T-helper 1 cell treated with Interleukin-12 subunit alpha and Interleukin-12 subunit beta and Interleukin-4 antibody, amounts not matched to agents 30 μg/mL and 1 μg/mL, for 36 hours (primary cell): ENCODE data around the gene SLC22A4.

Experiments used
- H3K27ac Mint-ChIP-seq: one replicate; pipeline ENCODE4 v1.8.0; 2021; ENCODE audit warnings: mild to moderate bottlenecking, mixed read lengths
- H3K27me3 Mint-ChIP-seq: one replicate; pipeline ENCODE4 v1.8.0; 2021; ENCODE audit warnings: low read depth, mixed read lengths
- H3K36me3 Mint-ChIP-seq: one replicate; pipeline ENCODE4 v1.8.0; 2021; ENCODE audit warnings: low read depth, mixed read lengths
- H3K4me1 Mint-ChIP-seq: one replicate; pipeline ENCODE4 v1.8.0; 2021; ENCODE audit warnings: low read depth, mixed read lengths
- H3K4me3 Mint-ChIP-seq: one replicate; pipeline ENCODE4 v1.8.0; 2021; ENCODE audit warnings: mild to moderate bottlenecking, moderate library complexity, mixed read lengths
- H3K9me3 Mint-ChIP-seq: one replicate; pipeline ENCODE4 v1.8.0; 2021; ENCODE audit warnings: mixed read lengths

SLC22A4 gene

DNA sequence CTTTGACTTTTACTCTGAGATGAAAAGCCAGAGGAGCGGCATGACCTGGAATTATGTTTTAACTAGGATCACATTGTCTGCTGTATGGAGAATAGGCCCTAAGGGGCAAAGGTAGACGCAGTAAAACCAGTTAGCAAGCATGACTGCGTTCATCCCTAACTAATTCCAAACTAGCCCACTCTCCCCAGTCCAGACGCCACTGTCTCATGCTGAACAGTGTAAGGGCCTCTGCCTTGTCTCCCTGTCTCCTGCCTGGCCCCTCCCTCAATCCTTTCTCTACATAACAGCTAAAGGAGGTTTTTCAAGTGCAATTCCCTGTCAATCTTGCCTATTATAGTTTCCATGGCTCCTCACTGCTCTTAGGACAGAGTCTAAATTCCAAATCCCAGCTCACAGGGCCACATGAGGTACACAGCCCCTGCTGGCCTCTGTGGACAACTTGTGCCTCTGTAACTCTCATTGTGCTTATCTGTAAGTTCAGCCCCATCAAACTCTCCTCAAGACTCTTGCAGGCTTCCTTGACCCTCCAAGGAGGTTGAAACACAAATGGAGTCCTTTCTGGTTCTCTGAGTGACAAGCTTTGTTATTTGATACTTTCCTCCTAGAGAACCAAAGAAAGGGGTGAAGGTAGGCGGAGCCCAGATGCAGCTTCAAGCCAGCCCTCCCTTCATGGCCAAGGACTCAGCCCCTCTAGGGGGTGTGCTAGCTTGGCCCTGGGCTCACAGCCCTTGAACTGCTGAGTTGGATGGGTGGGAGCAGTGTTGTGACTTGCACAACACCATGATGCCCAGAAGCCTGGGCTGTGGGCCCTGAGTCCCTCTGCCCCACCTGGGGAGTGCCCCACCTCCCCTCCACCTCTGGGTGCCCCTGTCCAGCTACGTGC, 16.0 kb upstream of the SLC22A4 start:
- Mint-ChIP-seq H3K36me3 (no peaks in the 10 kb centered on the region), H3K27me3 (peaks cover 26% of the 10 kb centered on the region), H3K4me1 (peaks cover 5% of the 10 kb centered on the region), H3K4me3 (no peak overlapping the region), H3K9me3 (no peaks in the 10 kb centered on the region), H3K27ac (no peak overlapping the region)

DNA sequence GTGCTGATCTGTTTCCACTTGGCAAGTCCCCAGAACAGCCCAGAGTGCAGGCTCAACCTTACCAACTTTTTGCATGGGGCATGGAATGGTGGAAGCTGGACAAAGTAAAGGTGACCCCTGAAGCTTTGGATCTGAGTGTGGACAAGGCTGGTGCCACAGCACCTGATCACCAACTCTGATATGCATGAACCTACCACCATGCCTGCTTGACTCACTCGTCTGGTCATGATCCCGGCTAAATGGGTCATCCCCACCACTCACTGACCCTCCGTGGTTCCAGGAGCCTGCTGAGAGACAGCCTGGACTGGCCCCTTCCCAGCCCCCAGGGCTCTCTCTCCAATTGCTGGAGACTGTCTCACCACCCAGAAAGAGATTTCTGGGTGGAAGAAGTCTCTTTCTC, 14.4 kb upstream of the SLC22A4 start:
- Mint-ChIP-seq H3K36me3 (no peaks in the 10 kb centered on the region), H3K27ac (no peak overlapping the region), H3K9me3 (no peaks in the 10 kb centered on the region), H3K4me1 (no peaks in the 10 kb centered on the region), H3K4me3 (no peak overlapping the region), H3K27me3 (peaks cover 12% of the 10 kb centered on the region)

DNA sequence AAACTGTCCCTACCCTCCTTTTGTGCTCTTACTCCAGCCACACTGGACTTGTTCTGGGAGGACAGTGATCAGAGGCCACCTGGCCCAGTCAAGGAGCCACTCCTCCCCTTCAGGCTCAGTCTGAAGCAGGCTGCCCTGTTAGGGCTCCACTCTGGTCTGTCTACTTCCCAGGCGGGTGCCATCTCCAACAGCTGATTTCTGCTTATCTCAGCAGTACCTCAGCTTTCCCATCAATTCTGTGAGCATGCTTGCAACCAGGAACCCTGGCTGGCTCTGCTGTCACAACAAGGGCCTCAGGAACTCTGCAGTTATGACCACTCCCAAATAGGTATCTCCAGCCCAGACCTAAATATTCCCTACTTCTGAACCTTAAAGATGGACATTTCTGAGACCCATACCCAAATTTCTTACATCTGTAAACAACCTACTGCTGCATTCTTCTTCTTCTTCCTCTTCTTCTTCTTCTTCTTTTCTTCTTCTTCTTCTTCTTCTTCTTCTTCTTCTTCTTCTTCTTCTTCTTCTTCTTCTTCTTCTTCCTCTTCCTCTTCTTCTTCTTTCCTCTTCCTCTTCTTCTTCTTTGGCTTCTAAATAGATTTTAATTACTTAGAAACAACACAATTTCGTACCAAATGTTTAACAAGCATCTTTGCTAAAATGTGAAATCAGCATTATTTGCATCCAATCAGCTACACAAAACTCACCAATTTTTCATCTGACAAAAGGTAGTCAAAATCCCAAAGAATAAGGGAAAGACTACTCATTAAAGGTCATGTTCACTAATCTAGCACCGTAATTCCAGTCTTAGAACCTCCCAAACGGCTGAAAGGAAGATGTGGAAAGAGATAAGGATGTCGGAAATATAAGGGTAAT, 13.6 kb upstream of the SLC22A4 start:
- Mint-ChIP-seq H3K27me3 (peaks cover 11% of the 10 kb centered on the region), H3K4me3 (no peak overlapping the region), H3K36me3 (no peaks in the 10 kb centered on the region), H3K9me3 (no peaks in the 10 kb centered on the region), H3K4me1 (no peaks in the 10 kb centered on the region), H3K27ac (no peak overlapping the region)

DNA sequence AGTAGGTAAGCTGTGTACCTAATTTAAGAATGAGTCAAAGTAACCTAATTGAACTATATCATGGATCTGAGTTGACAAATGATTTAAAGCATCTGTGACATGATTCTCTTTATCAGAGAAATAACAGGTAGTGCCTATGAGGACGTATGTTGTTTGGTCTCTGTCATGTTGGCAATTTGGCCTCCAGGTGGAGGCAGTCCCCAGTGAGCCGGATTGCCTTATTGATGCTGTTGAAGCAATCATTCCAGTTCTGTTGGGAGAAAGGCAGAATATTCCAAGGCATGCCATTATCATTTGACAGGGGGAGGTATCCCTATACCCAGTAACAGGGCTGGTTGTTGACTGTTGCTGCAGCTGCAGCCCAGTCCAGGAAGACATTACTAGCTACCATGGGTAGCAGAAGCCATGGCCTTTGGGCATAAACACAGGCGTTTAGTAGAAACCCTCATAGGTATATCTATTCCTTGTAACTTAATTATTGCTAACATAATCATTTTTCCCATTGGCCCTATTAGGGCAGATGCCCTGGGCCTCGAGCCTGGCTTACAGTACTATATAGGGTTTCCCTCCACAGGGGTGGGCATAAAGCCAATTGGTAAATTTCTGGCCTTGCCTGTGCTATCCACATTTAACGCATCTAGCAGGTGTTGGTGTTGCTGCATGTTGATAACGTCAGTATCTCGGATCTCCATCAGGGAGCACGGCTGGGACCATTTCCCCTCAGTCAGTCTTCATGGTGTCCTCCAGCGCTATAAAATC, 12.2 kb upstream of the SLC22A4 start:
- no peaks in the 10 kb centered on the region for H3K4me1 Mint-ChIP-seq
- H3K36me3 Mint-ChIP-seq = no peaks in the 10 kb centered on the region
- H3K4me3 Mint-ChIP-seq = no peak overlapping the region
- no peak overlapping the region for H3K27ac Mint-ChIP-seq
- no peaks in the 10 kb centered on the region for H3K9me3 Mint-ChIP-seq
- H3K27me3 Mint-ChIP-seq = peaks cover 11% of the 10 kb centered on the region

DNA sequence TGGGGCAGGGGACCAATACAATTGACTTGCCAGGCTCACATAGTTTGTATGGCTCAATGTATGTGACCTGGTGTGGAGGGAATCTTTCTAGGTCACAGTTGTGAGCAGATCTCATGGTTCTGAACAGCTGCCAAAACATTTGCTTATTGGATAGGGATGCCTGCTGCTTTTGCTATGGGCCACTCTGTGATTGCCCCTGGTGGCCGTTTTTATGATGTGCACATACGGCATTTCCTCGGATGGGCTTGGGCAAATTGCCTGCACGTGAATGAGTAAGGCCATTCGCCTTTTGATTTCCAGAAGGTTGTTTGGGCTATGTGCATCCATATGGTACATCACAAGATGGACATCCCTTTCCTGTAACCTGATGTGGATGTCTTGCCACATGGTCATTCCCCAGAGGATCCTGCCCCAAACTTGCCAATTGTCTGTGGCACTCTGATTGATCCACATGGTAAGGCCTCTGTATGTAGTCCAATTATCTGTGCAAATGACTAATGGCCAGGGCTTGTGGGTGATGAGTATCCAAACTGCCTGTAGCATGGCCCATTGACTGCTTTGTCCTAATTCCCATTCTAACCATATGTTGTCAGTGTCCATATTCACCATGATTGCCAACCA, 10.7 kb upstream of the SLC22A4 start:
- H3K27me3 Mint-ChIP-seq = peaks cover 11% of the 10 kb centered on the region
- H3K36me3 Mint-ChIP-seq = no peaks in the 10 kb centered on the region
- no peaks in the 10 kb centered on the region for H3K4me1 Mint-ChIP-seq
- H3K27ac Mint-ChIP-seq = no peak overlapping the region
- H3K9me3 Mint-ChIP-seq = no peaks in the 10 kb centered on the region
- no peak overlapping the region for H3K4me3 Mint-ChIP-seq

DNA sequence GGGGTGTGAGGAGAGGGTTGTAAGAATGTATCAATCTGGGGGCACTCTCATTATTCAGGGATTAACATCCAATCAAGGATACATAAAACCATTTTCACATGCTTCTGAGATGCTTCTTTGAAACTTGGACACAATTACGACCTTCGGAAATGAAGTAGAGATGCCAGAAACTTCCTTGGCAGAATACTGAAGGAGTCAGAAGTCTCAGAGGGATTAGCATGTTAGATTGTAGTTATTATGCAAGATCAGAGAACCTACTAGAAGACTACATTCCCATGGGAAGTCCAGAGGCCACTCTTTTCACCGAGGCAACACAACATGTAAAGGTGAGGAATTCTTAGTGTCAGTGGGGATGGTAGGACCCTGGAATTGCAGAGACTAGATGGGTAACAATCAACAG, 5.1 kb upstream of the SLC22A4 start:
- Mint-ChIP-seq H3K27me3 (peaks cover 9% of the 10 kb centered on the region), H3K4me3 (no peak overlapping the region), H3K36me3 (no peaks in the 10 kb centered on the region), H3K27ac (no peak overlapping the region), H3K4me1 (peaks cover 6% of the 10 kb centered on the region), H3K9me3 (no peaks in the 10 kb centered on the region)

DNA sequence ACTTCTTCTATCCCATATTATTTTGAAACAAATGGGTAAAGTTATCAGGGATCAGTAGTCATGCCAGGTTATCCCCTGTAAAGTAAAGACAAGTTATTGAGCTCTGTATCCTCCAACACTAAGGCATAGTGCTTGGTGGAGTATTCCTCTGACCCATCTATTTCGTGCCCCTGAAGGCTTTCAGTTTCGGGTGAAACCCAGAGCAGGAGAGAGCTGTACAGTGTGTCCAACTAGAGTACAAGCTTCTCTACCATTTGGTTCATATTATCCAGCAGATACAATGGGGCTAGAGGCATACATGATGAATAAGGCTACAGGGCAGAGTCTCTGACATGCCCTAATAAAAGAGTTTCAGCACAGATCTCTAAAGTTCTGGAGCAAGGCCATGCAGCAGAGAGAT, 3.2 kb upstream of the SLC22A4 start:
- H3K9me3 Mint-ChIP-seq = no peaks in the 10 kb centered on the region
- H3K27me3 Mint-ChIP-seq = peaks cover 9% of the 10 kb centered on the region
- peaks cover 21% of the 10 kb centered on the region for H3K4me1 Mint-ChIP-seq
- H3K4me3 Mint-ChIP-seq = no peak overlapping the region
- no peaks in the 10 kb centered on the region for H3K36me3 Mint-ChIP-seq
- no peak overlapping the region for H3K27ac Mint-ChIP-seq

DNA sequence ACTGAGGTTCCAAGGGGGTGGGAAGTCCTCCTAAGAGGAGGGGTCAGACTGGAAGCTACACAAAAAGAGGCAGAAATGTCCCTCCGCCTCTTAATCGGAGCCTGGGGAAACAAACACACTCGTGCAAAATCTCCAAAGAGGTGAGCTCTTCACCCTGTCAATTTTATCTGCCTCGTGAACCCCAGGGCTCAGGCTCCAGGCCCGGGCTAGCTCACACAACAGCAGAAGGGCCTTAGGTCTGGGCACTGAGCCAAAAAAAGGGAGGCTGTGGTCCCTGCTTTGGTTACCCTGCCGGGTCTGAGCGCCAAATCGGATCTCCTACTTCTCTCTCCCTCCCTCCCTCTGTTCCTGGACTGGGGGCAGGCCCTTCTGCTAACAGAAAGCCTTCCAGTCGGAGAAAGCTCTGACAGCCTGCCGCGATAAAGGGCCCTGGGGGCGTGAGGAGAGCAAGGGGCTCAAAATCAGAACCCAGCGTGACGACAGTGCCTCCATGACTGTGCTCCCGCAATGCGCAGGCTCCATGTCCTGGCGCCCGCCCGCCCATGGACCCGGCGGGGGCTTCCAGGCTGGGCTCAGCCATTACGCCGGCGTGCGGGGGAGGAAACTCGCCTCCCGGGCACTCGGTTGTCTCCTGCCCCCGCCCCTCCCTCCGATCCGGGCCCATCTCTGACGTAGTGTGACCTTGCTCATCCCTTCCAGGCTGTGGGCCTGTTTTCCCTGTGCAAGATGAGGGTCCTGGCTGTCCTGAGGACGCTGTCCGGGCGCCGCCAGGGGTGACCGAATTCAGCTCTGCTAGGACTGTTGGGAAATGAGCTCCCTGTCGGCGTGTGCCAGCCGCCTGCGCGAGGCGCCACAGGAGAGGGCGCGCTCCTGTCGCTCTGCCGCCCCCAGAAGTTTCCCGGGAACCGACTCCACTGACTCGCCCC, 865 bp upstream of the SLC22A4 start:
- H3K27ac Mint-ChIP-seq = peak overlapping the region; percentile 41
- H3K27me3 Mint-ChIP-seq = peaks cover 9% of the 10 kb centered on the region

DNA sequence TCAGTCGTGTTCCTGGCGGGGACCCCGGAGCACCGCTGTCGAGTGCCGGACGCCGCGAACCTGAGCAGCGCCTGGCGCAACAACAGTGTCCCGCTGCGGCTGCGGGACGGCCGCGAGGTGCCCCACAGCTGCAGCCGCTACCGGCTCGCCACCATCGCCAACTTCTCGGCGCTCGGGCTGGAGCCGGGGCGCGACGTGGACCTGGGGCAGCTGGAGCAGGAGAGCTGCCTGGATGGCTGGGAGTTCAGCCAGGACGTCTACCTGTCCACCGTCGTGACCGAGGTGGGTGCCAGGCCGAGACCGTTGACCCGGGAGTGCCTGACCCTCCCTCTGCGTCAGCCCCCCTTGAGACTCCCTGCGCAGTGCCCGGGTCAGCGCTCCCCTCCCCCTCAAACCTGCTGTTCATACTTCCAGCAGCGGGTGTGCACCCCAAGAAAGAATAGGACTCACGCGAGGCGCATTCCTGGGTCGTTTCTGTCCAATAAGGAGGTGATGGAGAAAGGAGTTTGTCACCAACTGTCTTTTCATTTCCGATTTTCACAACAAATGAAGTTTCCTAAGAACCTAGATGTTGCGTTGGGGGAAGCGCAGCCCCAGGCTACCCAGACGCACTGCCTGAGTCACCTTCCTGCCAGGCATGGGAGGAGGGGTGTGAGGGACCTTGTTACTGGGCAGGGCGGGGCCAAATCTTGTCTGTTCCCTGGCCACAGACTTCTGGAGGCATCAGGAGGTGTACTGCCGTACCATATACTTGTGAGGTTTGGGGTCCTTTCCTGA, 722 bp downstream of the SLC22A4 start:
- peak overlapping the region; percentile 63 for H3K27ac Mint-ChIP-seq
- H3K4me3 Mint-ChIP-seq = peak overlapping the region; percentile 90
- peaks cover 26% of the 10 kb centered on the region for H3K4me1 Mint-ChIP-seq
- H3K9me3 Mint-ChIP-seq = no peaks in the 10 kb centered on the region
- H3K27me3 Mint-ChIP-seq = peaks cover 9% of the 10 kb centered on the region
- no peaks in the 10 kb centered on the region for H3K36me3 Mint-ChIP-seq

More for the DNA sequence above, 865 bp upstream of the SLC22A4 start:
- Mint-ChIP-seq H3K4me1 (peaks cover 25% of the 10 kb centered on the region), H3K4me3 (peak overlapping the region; percentile 90), H3K36me3 (no peaks in the 10 kb centered on the region), H3K9me3 (no peaks in the 10 kb centered on the region)

DNA sequence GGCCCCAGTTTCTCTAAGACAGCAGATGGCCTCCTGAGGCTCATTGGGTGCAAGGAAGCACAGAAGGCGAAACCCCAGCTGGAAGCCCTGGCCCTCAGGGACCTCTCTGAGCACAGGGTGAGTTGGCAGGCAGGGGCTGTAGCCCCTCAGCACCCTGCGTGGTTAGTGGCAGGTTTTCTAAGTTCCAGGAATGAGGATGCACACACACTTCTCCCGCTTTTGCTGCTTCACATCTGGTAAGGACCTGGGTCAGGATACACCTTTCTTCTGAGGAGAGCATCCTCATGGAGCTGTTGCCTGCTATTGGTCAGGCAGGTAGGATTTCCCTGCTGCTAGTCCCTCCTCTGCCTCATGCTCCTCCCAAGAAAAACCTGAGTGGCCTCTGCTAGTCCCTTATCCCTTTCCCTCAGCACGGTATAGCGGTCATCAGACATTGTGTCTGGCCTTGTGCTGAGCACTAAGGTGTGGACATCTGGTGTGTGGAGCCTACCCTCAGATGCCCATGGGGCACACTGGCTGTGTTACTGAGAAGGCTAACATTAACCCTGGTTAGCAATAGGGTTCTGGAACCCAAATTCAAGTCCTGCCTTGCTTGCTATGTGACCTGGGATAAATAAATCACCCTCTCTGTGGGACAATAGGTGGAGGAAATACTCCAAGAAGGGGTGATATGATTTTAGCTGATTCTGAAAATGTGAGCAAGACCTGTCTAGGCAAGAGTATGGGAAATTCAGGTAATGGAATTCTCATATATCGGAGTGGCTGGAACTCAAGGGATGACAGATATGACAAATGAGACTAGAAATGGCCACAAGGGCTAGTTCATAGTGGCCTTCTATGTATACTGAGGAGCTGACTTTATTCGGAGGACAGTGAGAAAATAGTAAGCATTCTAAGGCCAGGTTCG, 1.6 kb downstream of the SLC22A4 start:
- Mint-ChIP-seq H3K36me3 (no peaks in the 10 kb centered on the region), H3K4me3 (peak overlapping the region; percentile 90)

DNA sequence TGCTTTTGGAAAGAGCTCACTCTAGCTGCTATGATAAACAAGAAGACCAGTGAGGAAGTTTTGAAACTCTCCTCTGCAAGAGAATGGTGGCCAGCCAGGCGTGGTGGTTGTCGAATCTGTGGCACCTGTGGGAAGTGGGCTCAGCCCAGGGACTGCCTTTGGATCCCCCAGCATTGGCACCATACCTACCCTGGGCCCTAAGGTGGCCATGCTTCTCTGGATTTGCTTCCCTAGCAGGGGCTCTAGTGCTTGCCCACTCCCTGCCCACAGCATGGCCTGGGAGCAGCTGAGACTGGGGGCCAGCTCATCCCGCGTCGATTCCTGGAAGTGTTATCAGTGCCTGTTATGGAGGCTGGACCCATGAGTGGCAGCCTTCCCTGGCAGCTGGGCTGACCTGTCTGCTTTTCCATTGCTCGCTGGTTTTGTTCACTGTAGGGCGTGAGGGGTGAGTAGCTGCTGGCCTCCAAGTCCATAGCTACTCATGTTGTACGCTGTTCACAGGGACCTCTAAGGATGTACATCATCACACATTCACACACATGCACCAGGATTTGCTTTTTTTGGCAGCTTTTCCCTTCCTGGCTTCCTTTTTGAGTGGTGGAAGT, 2.3 kb downstream of the SLC22A4 start:
- H3K9me3 Mint-ChIP-seq = no peaks in the 10 kb centered on the region
- peaks cover 4% of the 10 kb centered on the region for H3K27me3 Mint-ChIP-seq
- H3K4me3 Mint-ChIP-seq = no peak overlapping the region
- no peaks in the 10 kb centered on the region for H3K36me3 Mint-ChIP-seq
- peaks cover 26% of the 10 kb centered on the region for H3K4me1 Mint-ChIP-seq
- no peak overlapping the region for H3K27ac Mint-ChIP-seq

More for the DNA sequence above, 1.6 kb downstream of the SLC22A4 start:
- H3K27ac Mint-ChIP-seq = peak overlapping the region; percentile 59
- H3K4me1 Mint-ChIP-seq = peaks cover 26% of the 10 kb centered on the region
- no peaks in the 10 kb centered on the region for H3K9me3 Mint-ChIP-seq
- H3K27me3 Mint-ChIP-seq = peaks cover 9% of the 10 kb centered on the region
